ENCODE results near the gene NT5DC4. TPM values are rescaled to one million over a fixed set of nuclear protein-coding genes. Genes with fewer than 3 reads are reported as not detected.

NT5DC4 gene
- total RNA-seq, 1 donor from 2014 or later, result not detected

GRCh38 chr2:112787729-112788393 lies 67.0 kb downstream of the NT5DC4 start:
- no peak for DNase-seq

GRCh38 chr2:112788653-112789052 lies 67.8 kb downstream of the NT5DC4 start:
- DNase-seq, result no peak

Other genes starting within 250 kb of the NT5DC4 start
- gene TTL, start 238.9 kb upstream of the NT5DC4 start, total RNA-seq, result 16.0 TPM
- gene POLR1B, start 178.6 kb upstream of the NT5DC4 start, total RNA-seq, result 19.0 TPM
- gene CHCHD5, start 136.4 kb upstream of the NT5DC4 start, total RNA-seq, result 6.3 TPM
- gene SLC20A1, start 75.1 kb upstream of the NT5DC4 start, total RNA-seq, result 34.9 TPM
- gene CKAP2L, start 43.6 kb downstream of the NT5DC4 start, total RNA-seq, result 6.0 TPM
- gene IL1A, start 63.5 kb downstream of the NT5DC4 start, total RNA-seq, result 0.20 TPM
- 2.4 TPM for gene IL1B, start 115.8 kb downstream of the NT5DC4 start, total RNA-seq
- gene IL37, start 190.1 kb downstream of the NT5DC4 start, total RNA-seq, result 2.0 TPM

Data from skin of body (tissue), 2 donors.